Breast epithelium (tissue), 4 donors: Measurements from ENCODE around the gene AMZ1. TPM values are rescaled to one million over a fixed set of nuclear protein-coding genes. Genes with fewer than 3 reads are reported as not detected.
A peak's percentile ranks its signal among the peaks of the same experiment; 100 is the strongest.

ENCODE experiments used
- DNase-seq, 2 donors: peaks; one replicate each; pipeline ENCODE4 v3.0.0-alpha.2; 2019; ENCODE audit warnings: low spot score in 2 of 2
- H3K27ac ChIP-seq, 2 donors: fragments of 200-600 bp; sonication (generic) in 1 of 2; one replicate each; pipeline ENCODE4 v1.5.1; 2016 to 2019; ENCODE audit warnings: mild to moderate bottlenecking in 1 of 2
- H3K27me3 ChIP-seq, 2 donors: fragments of 200-600 bp; sonication (generic) in 1 of 2; one replicate each; pipeline versions ENCODE4 v1.5.1 to v1.6.0; 2017 to 2019; ENCODE audit warnings: control low read depth in 1 of 2, mild to moderate bottlenecking in 1 of 2
- H3K36me3 ChIP-seq: fragments of 200-600 bp; one replicate; pipeline ENCODE4 v1.5.1; 2019
- H3K4me1 ChIP-seq, 2 donors: fragments of 200-600 bp; sonication (generic); one replicate each; pipeline ENCODE4 v1.5.1; 2016 to 2019; ENCODE audit warnings: control low read depth in 1 of 2
- H3K4me3 ChIP-seq, 3 donors: fragments of 200-600 bp; sonication (generic); 1 replicate in 2 of 3; 2 replicates in 1 of 3; pipeline ENCODE4 v1.5.1; 2016 to 2019; ENCODE audit warnings: mild to moderate bottlenecking in 3 of 3, moderate library complexity in 2 of 3
- H3K9me3 ChIP-seq, 2 donors: fragments of 200-600 bp; sonication (generic) in 1 of 2; one replicate each; pipeline ENCODE4 v1.5.1; 2016 to 2019; ENCODE audit warnings: control low read depth in 1 of 2
- POLR2A ChIP-seq: fragments of 450-650 bp; IDR thresholded peaks from one replicate; pipeline ENCODE4 v1.6.1; 2016; ENCODE audit warnings: antibody characterized with exemption, mild to moderate bottlenecking, moderate library complexity
- POLR2AphosphoS5 ChIP-seq, 3 donors: sonication (generic); formaldehyde crosslinking; IDR thresholded peaks; one replicate each; pipeline ENCODE4 v1.6.1; 2017; ENCODE audit warnings: antibody characterized with exemption in 3 of 3
- intact Hi-C: fragments of 100-400 bp; cut with DNase I; formaldehyde crosslinking; loops from one replicate; pipeline ENCODE4 v1.15.1; 2023; ENCODE audit warnings: low total_unique reads
- total RNA-seq, 3 donors: library from RNA; depleted of rRNA; stranded (reverse); fragments of >200 nt; gene quantifications; one replicate each; pipeline ENCODE4 v1.1.0, GENCODE V29; 2016
- TF ChIP-seq, protein P1 (sequence below), 3 donors: fragments of 450-650 bp; IDR thresholded peaks; one replicate each; pipeline ENCODE4 v1.5.1; 2016 to 2017; ENCODE audit warnings: antibody characterized with exemption in 3 of 3, mild to moderate bottlenecking in 3 of 3, moderate library complexity in 3 of 3

The AMZ1 gene
- total RNA-seq, 3 donors from 2014 or later = 0.16 to 0.88 (median 0.33) TPM

DNA sequence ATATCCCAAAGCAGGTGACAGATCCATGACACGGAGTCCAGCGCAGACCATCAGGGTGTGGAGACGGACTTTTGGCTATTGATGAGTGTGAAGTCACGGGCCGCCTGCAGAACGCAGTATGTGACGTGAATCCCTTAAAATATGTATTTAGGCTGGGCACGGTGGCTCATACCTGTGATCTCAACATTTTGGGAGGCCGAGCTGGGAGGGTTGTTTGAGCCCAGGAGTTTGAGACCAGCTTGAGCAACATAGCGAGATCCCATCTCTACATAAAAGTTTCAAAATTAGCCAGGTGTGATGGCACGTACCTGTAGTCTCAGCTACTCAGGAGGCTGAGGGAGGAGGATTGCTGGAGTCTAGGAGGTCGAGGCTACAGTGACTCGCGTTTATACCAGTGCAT, 1.9 kb upstream of the AMZ1 start:
- TF ChIP-seq POLR2A = no peak
- TF ChIP-seq, protein P1, sequence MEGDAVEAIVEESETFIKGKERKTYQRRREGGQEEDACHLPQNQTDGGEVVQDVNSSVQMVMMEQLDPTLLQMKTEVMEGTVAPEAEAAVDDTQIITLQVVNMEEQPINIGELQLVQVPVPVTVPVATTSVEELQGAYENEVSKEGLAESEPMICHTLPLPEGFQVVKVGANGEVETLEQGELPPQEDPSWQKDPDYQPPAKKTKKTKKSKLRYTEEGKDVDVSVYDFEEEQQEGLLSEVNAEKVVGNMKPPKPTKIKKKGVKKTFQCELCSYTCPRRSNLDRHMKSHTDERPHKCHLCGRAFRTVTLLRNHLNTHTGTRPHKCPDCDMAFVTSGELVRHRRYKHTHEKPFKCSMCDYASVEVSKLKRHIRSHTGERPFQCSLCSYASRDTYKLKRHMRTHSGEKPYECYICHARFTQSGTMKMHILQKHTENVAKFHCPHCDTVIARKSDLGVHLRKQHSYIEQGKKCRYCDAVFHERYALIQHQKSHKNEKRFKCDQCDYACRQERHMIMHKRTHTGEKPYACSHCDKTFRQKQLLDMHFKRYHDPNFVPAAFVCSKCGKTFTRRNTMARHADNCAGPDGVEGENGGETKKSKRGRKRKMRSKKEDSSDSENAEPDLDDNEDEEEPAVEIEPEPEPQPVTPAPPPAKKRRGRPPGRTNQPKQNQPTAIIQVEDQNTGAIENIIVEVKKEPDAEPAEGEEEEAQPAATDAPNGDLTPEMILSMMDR (IDR thresholded peaks at IDR 0.05) = no peak
- no peak for TF ChIP-seq POLR2AphosphoS5 (IDR thresholded peaks at IDR 0.05)
- Histone ChIP-seq H3K9me3 (no peaks in the 10 kb centered on the region), H3K27me3 (peaks cover 6 to 37% of the 10 kb centered on the region in 2 donors), H3K4me1 (peaks cover 0 to 7% of the 10 kb centered on the region in 2 donors), H3K27ac (no peak overlapping the region), H3K36me3 (no peaks in the 10 kb centered on the region), H3K4me3 (no peak overlapping the region)
- intact Hi-C loops = loop anchor here (10.0 kb wide), 1 partner anchor 211 kb away; the partner anchor contains the start of gene GRIFIN
- DNase-seq = no peak

DNA sequence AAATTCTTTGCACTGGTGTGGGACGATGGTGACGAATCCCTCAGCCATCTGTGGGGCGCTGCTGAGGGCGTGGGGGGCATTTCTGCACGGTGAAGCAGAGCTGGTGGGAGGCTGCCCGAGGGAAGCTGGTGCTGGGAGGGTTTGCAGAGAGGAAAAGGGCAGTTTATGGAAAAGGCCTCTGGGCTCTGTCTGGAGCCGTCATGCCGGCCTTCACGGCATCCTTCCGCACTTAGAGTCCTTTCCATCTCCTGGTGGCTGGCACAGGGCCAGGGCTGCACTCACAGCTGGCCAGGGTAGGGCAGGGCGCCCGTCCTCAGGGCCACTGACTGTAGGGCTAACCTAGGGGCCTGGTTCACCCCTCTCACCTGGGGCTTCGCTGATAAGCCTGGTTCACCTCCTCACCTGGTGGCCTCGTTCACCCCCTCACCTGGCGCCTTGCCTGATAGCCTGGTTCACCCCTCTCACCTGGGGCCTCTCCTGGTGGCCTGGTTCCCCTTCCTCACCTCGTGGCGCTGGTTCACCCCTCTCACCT, 598 bp upstream of the AMZ1 start:
- no peaks in the 10 kb centered on the region for H3K9me3 ChIP-seq
- intact Hi-C loops = loop anchor here (10.0 kb wide), 1 partner anchor 213 kb away; the partner anchor contains the start of gene GRIFIN
- H3K4me3 ChIP-seq = peak overlapping the region in 2 of 3 donors; percentile 38 to 67
- no peak for TF ChIP-seq POLR2AphosphoS5 (IDR thresholded peaks at IDR 0.05)
- TF ChIP-seq, protein P1 (IDR thresholded peaks at IDR 0.05) = no peak
- peaks cover 0 to 7% of the 10 kb centered on the region in 2 donors for H3K4me1 ChIP-seq
- peaks cover 6 to 35% of the 10 kb centered on the region in 2 donors for H3K27me3 ChIP-seq
- no peaks in the 10 kb centered on the region for H3K36me3 ChIP-seq
- H3K27ac ChIP-seq = no peak overlapping the region
- no peak for DNase-seq

DNA sequence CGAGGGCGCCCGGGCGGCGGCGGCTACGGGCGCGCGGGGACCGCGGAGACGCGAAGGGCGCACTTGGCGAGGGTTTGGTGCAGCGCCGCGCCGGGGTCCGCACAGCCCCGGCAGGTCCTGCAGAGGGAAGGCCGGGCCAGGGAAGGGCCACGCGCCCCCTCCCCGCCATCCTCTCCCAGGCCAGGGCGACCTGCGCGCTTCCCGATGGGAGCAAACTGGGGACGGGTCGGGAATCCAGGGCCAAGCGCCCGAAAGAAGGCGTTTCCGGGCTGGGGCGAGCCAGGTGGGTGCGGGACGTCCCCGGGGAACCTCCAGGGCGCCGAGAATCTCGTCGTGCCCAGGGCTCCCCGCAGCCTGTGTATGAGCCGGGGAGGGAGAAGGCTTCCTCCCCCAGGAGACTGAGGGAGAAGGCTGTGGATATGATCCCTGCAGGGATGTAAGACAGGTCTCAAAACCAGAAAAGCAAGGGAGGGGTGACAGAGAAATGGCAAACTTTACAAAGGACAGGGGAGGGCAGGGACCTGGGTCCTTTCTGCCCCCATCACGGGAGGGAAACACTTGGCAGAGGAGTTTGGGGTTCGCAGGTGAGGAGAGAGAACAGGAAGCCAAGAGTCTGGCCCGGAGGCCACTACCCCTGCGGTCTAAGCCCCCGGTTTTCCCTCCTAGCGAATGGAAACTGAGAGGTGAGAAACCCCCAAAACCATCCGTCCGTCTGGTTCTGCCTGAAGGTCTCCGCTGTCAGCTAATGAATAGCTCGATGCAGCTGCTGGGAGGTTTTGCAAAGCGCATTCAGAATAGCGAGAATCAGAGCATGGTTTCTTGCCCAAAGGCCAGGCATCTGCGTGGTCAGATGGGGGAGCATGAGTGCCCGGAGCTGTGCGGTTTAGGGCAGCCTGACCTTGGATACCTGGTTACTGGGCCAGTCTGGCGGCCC, 674 bp downstream of the AMZ1 start:
- no peak for DNase-seq
- TF ChIP-seq POLR2A = no peak
- TF ChIP-seq, protein P1 (IDR thresholded peaks at IDR 0.05) = no peak
- TF ChIP-seq POLR2AphosphoS5 (IDR thresholded peaks at IDR 0.05) = no peak
- intact Hi-C loops = loop anchor here (10.0 kb wide), 1 partner anchor 214 kb away; the partner anchor contains the start of gene GRIFIN
- no peak overlapping the region for H3K27ac ChIP-seq
- peaks cover 0 to 7% of the 10 kb centered on the region in 2 donors for H3K4me1 ChIP-seq
- no peaks in the 10 kb centered on the region for H3K9me3 ChIP-seq
- H3K36me3 ChIP-seq = no peaks in the 10 kb centered on the region
- H3K4me3 ChIP-seq = peak overlapping the region; percentile 10 to 67 (median 38)
- H3K27me3 ChIP-seq = peaks cover 6 to 35% of the 10 kb centered on the region in 2 donors

DNA sequence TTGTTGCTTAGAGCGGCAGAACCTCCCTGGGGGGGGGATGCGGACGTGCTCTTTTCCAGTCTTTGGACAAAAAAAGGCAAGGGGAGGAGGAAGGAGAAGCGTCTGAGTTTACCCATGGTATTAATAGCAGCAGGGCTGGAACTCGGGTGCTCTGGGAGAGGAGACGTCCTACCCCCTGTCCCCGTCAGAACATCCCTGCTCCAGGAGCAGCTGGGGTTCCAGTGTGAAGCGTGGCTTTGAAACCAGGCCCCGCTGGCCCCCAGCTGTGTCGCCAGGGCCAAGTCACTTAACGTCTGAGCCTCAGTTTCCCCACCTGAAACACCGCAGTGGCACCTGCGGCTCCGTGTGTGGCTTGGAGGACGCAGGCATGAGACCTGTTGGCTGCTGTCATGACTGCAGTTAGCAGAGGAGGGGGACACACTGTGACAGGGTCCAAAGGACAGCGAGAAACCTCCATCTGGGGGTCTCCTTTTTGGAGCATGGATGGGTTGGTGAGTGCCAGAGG, 1.4 kb downstream of the AMZ1 start:
- H3K36me3 ChIP-seq = no peaks in the 10 kb centered on the region
- peaks cover 0 to 7% of the 10 kb centered on the region in 2 donors for H3K4me1 ChIP-seq
- peaks cover 6 to 35% of the 10 kb centered on the region in 2 donors for H3K27me3 ChIP-seq
- H3K4me3 ChIP-seq = peak overlapping the region in 1 of 3 donors; percentile 67
- no peak overlapping the region for H3K27ac ChIP-seq
- H3K9me3 ChIP-seq = no peaks in the 10 kb centered on the region
- DNase-seq = no peak
- TF ChIP-seq POLR2A (no peak), POLR2AphosphoS5 (IDR thresholded peaks at IDR 0.05) (no peak)
- TF ChIP-seq, protein P1 (IDR thresholded peaks at IDR 0.05) = no peak
- intact Hi-C loops = loop anchor here (10.0 kb wide), 1 partner anchor 215 kb away; the partner anchor contains the start of gene GRIFIN
